ENCODE data around the gene PDE4D.

GRCh38 chr5:59093329-59093728 is 800.2 kb downstream of the PDE4D start:
- TF ChIP-seq POLR2A (IDR thresholded peaks at IDR 0.05; ENCODE audit: low read depth, low read length) (no peak), POLR2AphosphoS5 (IDR thresholded peaks at IDR 0.05; ENCODE audit: low read depth, low read length) (no peak), TAF1 (IDR thresholded peaks at IDR 0.05; ENCODE audit: borderline replicate concordance, low read depth, low read length) (no peak)
